GM19025 (cell line): ENCODE results near the gene PTPRE.

Experiments
- ATAC-seq: cut with Tn5 transposase; IDR thresholded peaks from one replicate; pipeline ENCODE4 v1.9.1; 2021; ENCODE audit warnings: mild to moderate bottlenecking, low read depth, moderate library complexity; ENCODE audit not compliant: unreplicated experiment

PTPRE gene

DNA sequence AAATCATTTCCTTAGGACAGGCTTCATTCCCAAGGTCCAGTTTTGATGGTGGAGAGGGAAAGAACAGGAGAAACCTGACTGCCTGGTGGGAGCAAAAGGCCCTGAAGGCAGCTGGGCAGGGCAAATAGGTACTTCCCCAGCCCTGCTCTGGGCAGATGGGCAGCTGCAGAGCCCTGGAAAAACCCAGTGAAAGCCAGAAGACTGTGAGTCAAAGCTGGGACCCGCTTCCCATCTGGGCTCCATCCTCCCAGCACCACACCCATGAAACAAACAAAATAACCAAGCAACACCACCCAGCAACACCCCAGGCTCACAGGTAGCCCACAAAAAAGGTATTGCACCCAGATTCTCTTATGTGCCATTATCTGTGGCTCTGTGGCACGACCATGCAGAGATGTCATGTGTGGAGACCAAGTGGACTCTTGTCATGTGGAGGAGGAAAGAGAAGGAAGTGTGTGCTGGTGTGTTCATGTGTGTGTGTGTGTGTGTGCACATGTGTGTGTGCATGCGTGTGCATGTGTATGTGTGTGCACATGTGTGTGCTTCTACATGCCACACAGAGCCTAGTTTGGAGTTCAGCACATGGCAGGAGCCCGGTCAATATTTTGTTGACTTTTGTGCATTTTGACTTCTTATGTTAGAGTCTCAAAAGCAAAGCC is 24.0 kb upstream of the PTPRE start:
- ATAC-seq = no peak

DNA sequence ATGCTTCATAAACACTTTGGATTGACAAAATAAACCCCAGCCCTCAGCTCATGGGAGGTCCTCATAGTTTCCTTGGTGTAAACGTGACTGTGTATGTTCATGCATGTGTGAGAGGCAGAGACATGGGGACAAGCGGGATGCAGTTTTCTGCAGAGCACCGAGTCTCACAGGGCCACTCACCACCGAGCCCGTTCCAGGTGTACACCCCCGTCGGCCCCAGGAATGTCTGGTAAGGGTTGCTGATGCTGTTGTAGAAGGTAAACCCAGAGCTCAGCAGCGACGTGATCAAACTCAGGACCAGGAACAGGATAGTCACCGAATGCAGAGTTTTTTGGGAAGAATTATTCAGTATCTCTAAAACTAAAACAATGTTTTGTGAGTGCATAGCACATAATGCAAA is 23.4 kb upstream of the PTPRE start:
- ATAC-seq = no peak

DNA sequence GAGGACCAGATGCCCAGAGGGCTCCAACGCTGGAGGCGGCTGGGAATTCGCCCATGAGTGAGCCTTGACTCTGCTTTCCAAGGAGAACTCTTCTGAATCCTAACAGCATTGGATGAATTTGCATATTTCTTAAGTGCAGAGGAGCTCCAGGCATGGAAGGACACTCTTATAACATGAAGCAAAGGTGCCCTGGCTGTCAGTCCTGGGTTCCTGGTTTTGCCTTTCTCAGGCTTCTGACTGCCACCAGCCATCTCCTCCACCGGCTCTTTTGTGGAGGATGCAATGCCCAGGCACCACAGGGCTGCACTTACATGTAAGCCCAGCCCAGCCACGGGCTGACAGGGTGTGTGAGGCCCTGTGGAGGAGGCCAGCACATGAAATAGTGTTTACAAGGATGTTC is 22.4 kb upstream of the PTPRE start:
- ATAC-seq = no peak

GRCh38 chr10:127886371-127887051 is 20.4 kb upstream of the PTPRE start:
- ATAC-seq = no peak

GRCh38 chr10:127887541-127888415 is 19.1 kb upstream of the PTPRE start:
- ATAC-seq = no peak

- ATAC-seq = no peak
Measured at GRCh38 chr10:127888521-127889312, 18.2 kb upstream of the PTPRE start.

DNA sequence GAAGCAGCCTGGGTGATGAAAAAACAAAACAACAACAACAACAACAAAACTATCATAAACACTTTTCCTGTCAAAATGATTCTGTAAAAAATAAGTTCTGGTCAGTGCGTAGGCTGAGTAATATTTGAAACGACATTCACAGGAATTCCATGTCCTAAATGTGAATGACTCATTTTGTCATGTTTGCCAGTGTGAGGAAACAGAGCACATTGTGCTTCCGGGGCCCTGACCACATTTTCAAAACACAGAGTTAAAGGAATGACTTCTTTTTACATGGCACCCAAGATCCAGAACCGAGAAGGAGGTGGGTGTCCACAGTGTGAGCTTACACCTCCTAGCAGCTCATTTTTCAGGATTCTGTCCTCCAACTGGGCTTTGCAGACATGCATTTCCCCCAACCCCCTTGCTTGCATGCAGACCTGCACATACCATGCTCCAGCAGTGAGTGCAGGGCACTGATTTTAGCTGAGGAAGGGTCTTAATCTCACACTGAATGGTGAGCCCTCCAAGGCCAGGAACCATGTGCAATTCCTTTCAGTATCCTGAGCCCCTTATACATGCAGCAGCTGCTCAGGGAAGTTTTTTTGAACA is 17.2 kb upstream of the PTPRE start:
- no peak for ATAC-seq

DNA sequence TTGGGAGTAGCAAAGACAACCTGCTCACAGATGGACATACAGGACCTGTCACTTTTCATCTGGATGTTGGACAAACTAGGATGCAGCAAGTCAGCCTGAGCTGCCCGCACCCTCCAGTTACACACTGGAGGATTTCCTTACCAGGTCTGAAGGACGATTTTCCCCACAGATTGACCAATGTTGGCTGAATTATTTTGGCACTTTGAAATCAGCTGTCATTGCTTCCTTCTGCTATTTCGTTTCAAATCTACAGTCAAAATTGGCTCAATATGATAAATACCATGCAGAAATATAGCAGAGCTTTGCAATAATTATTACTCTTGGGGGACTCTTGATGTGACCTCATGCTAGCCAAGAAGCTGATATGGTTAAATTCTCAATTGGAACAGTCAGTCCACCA is 16.7 kb upstream of the PTPRE start:
- ATAC-seq = no peak

DNA sequence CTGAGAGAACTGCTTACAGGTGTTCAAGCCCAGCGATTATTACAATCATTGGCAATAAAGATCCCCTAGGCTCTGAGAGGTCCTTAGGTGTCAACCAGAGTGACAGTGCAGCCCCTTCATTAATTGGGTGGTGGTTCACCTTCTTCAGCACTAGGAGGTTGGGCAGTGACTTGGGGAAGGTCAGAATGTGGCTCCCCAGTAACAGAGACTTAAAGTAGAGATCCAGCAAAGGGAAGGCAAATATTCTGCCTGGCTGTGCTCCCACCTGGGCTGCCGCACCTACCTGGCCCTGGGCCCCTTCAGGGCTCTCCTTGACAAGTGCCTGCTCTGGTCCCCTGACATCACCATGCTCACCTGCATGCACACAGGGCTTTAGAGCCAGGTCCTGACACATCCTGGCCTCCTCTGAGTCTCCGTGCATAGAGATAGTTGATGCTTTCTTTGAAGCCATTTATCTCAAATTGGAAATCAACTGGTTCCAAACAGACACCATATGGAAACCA is 16.0 kb upstream of the PTPRE start:
- ATAC-seq = no peak

DNA sequence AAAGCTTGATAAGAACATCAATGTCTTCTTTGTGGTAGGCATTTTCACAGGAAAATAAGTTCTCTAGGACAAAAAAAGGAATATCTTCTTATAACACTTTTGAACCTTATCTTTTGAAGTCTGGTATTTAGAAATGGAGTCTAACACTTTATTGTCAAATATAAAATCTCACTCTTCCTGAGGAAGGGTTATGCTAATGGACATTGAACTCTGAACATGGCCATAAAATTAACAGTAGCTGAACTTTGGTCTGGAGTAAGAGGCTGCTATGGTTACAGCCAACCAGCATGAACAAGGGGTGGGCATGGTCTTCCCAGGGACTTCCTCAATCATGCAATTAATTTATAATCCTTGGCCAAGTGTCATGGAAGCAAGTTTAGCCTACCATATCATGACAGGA is 14.2 kb upstream of the PTPRE start, which contains the start of gene CLRN3:
TSS of gene CLRN3 (minus strand) at position 199 of the 400 bp plus-strand sequence. CDS start at position 42, 157 bp downstream.
- no peak for ATAC-seq

GRCh38 chr10:127894146-127894545 is 12.8 kb upstream of the PTPRE start:
- no peak for ATAC-seq

DNA sequence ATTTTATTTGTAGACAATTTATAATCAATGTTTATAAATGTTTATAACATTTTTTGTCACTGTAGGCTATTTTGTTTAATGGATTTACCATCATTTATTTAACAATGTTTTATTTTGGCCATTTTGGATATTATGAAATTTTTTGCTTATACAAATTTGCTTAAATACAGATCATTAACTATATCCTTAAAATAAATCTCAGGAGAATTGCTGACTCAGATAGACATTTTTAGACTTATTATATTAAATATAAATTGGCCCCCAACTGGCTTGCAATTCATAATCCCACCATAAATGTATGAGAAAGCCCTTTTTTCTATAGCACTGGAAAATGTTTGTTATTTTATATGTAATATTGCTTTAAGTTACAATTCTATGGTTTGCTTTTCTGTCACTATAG is 10.3 kb upstream of the PTPRE start:
- no peak for ATAC-seq

DNA sequence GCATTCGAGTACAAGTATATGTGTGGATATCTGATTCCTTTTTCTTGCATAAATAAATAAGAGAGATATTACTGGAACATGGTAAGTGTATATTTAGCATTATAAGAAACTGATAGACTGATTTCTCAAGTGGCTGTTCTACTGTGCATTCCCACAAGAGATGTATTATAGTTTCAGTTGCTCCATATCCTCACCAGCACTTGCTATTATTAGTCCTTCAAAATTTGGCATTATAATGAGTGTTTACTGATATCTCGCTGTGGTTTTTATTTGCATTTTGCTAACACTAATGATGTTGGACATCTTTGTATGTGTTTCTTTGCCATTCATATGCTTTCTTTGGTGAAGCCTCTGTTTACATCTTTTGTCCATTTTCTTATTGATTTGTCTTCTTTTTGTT is 9.7 kb upstream of the PTPRE start:
- no peak for ATAC-seq

GRCh38 chr10:127899766-127900387 is 7.0 kb upstream of the PTPRE start:
- no peak for ATAC-seq

DNA sequence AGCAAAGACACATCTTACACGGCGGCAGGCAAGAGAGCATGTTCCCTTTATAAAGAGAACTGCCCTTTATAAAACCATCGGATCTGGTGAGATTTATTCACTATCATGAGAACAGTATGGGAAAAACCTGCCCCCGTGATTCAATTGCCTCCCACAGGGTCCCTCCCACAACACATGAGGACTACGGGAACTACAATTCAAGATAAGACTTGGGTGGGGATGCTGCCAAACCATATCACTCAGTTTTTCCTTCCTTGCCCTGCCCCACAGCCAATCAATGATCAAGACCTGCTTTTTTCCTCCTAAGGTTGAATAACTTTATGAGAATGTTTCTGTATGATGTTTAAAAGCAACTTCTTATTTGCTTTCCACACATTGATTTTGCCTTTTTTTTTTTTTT is 3.1 kb upstream of the PTPRE start:
- no peak for ATAC-seq

GRCh38 chr10:127904311-127905000 is 2.4 kb upstream of the PTPRE start:
- ATAC-seq = no peak

- no peak for ATAC-seq
Measured at GRCh38 chr10:127905001-127905847, 1.7 kb upstream of the PTPRE start.

GRCh38 chr10:127905848-127906261 is 1.0 kb upstream of the PTPRE start:
- no peak for ATAC-seq
